Lower leg skin (tissue), 4 donors: Measurements from ENCODE around the gene STXBP6. TPM values are rescaled to one million over a fixed set of nuclear protein-coding genes. Genes with fewer than 3 reads are reported as not detected.

Source experiments
- DNase-seq, 2 donors: peaks; one replicate each; pipeline ENCODE4 v3.0.0-alpha.2; 2019; ENCODE audit warnings: low spot score in 2 of 2
- H3K4me3 ChIP-seq: fragments of 200-600 bp; sonication (generic); 2 replicates; pipeline ENCODE4 v1.5.1; 2017; ENCODE audit warnings: mild to moderate bottlenecking, low read depth; ENCODE audit not compliant: poor library complexity, severe bottlenecking
- POLR2A ChIP-seq, 2 donors: fragments of 450-650 bp; IDR thresholded peaks; one replicate each; pipeline ENCODE4 v1.6.1; 2016 to 2017; ENCODE audit warnings: antibody characterized with exemption in 2 of 2, mild to moderate bottlenecking in 1 of 2, moderate library complexity in 1 of 2
- WGBS, 2 donors: methylation state at CpG; one replicate each; pipeline ENCODE4 v1.1.5; 2018; 5-methylcytosine and 5-hydroxymethylcytosine counted together
- intact Hi-C: fragments of 100-400 bp; cut with DNase I; formaldehyde crosslinking; loops from one replicate; pipeline ENCODE4 v1.15.0; 2023; ENCODE audit warnings: low total_unique reads
- total RNA-seq, 4 donors: library from RNA; depleted of rRNA; stranded (reverse); fragments of >200 nt; gene quantifications; one replicate each; pipeline ENCODE4 v1.1.0, GENCODE V29; 2016
- TF ChIP-seq, protein P1 (sequence below), 3 donors: fragments of 450-650 bp; IDR thresholded peaks; one replicate each; pipeline ENCODE4 v1.5.1; 2016; ENCODE audit warnings: antibody characterized with exemption in 3 of 3, mild to moderate bottlenecking in 3 of 3, moderate library complexity in 2 of 3

The STXBP6 gene
- total RNA-seq, 4 donors from 2014 or later = 24.6 to 49.3 (median 36.9) TPM

DNA sequence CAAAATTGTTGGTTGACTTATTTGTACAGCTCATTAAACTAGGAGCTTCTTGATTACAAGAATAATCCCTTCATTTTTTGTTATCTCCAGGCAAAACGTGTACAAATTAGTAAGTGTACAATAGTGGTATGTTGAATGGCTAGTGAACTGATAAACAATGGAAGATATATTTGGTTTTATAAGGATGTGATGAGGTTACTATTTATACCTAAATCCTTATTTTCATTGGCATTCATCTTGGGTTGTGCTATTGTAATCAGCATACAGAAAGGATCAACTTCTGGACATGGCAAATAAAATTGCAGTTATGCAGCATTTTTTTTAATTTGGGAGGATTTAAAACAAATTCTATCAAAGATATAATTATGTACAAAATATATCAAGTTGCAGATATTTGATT lies 216.6 kb downstream of the STXBP6 start:
- intact Hi-C loops = no loop called here
- WGBS, 2 donors = 86 to 90% methylated on average over 1 of the region's 1 CpG
- DNase-seq = no peak

DNA sequence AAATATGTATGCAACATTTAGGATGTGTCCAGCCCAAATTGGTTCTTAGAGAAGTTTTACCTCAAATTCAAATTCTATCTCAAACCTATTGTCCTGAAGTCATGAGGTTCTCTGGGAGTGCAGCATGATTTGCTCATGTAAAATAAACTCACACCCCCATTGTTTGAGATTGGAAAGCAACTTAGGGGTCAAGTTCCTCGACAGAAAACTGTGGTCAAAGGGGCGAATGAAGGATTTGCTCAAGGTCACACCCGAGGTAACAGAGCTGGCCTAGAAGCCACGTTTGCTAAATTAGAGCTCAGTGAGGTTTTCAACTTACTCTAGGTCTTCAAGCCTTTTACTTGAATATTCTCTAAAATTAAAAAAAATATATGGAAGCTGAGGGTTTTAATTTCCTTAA lies 218.3 kb downstream of the STXBP6 start:
- no peak for DNase-seq
- WGBS, 2 donors = 87 to 91% methylated on average over 4 of the region's 4 CpGs
- intact Hi-C loops = no loop called here
- no peak for TF ChIP-seq POLR2A (IDR thresholded peaks at IDR 0.05)
- TF ChIP-seq, protein P1, sequence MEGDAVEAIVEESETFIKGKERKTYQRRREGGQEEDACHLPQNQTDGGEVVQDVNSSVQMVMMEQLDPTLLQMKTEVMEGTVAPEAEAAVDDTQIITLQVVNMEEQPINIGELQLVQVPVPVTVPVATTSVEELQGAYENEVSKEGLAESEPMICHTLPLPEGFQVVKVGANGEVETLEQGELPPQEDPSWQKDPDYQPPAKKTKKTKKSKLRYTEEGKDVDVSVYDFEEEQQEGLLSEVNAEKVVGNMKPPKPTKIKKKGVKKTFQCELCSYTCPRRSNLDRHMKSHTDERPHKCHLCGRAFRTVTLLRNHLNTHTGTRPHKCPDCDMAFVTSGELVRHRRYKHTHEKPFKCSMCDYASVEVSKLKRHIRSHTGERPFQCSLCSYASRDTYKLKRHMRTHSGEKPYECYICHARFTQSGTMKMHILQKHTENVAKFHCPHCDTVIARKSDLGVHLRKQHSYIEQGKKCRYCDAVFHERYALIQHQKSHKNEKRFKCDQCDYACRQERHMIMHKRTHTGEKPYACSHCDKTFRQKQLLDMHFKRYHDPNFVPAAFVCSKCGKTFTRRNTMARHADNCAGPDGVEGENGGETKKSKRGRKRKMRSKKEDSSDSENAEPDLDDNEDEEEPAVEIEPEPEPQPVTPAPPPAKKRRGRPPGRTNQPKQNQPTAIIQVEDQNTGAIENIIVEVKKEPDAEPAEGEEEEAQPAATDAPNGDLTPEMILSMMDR (IDR thresholded peaks at IDR 0.05) = no peak
- H3K4me3 ChIP-seq = no peak overlapping the region

More for the DNA sequence above, 216.6 kb downstream of the STXBP6 start:
- H3K4me3 ChIP-seq = no peak overlapping the region
- TF ChIP-seq, protein P1 (IDR thresholded peaks at IDR 0.05) = no peak
- TF ChIP-seq POLR2A (IDR thresholded peaks at IDR 0.05) = no peak

DNA sequence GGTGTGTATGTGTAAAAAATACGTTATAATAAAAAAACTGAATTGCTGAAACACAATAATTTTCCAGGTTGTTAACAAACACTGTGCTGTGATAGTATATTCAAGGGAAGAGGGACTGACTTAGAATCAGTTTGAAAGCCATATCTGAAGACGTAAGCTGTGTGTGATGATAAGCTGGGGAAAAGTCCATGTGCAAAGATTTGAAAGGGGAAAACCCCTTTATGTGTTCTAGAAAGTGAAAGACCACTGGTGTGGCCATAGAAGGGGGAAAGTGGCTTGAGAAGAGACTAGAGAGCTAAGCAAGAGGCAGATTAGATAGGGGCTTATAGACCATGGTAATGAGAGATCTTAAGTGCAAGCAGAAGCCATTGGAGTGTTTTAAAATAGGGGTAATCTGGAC lies 220.1 kb downstream of the STXBP6 start:
- 60 to 94% methylated on average over 2 of the region's 2 CpGs for WGBS, 2 donors
- intact Hi-C loops = no loop called here
- no peak overlapping the region for H3K4me3 ChIP-seq
- DNase-seq = no peak
- no peak for TF ChIP-seq POLR2A (IDR thresholded peaks at IDR 0.05)
- TF ChIP-seq, protein P1 (IDR thresholded peaks at IDR 0.05) = no peak

DNA sequence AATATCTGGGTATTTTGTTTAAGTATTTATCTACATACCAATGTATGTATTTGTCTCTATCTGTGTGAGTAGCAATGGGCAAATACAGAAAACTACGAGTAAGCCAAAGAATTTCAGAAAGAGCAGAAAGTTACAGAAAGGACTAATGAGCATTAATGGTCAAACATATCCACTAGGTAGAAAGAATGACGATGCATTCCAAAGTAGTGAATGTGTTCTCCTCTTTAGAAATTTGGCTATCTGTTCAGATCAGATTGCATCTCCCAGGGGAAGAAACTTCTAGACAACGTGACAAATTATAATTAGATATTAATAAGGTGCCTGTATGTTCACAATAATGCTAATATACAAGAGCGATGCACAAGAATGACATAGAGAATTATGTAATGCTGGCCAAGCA lies 221.5 kb downstream of the STXBP6 start:
- WGBS, 2 donors = 61 to 80% methylated on average over 4 of the region's 4 CpGs
- intact Hi-C loops = no loop called here

DNA sequence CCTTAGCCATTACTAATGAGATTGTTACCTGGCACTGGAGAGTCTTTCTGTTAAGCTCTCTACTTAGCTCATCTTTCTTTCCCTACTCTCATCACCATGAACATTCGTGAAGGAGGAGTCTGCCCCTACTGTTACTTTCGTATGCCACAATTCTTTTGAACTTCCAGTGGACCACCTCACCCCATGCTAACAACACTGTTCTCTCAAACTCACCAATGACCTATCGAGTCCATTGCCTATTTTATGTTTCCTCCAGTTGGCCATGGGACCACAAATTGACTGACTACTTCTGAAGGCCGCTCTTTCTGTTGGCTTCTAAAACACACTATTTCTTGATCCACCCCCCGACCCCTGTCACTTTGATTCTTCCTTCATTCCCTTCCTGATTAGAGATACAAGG lies 223.6 kb downstream of the STXBP6 start:
- intact Hi-C loops = no loop called here
- TF ChIP-seq, protein P1 (IDR thresholded peaks at IDR 0.05) = no peak
- TF ChIP-seq POLR2A (IDR thresholded peaks at IDR 0.05) = no peak
- DNase-seq = no peak
- no peak overlapping the region for H3K4me3 ChIP-seq
- 95 to 99% methylated on average over 5 of the region's 5 CpGs for WGBS, 2 donors

More for the DNA sequence above, 221.5 kb downstream of the STXBP6 start:
- DNase-seq = no peak
- no peak overlapping the region for H3K4me3 ChIP-seq
- TF ChIP-seq POLR2A (IDR thresholded peaks at IDR 0.05) = no peak
- TF ChIP-seq, protein P1 (IDR thresholded peaks at IDR 0.05) = no peak

DNA sequence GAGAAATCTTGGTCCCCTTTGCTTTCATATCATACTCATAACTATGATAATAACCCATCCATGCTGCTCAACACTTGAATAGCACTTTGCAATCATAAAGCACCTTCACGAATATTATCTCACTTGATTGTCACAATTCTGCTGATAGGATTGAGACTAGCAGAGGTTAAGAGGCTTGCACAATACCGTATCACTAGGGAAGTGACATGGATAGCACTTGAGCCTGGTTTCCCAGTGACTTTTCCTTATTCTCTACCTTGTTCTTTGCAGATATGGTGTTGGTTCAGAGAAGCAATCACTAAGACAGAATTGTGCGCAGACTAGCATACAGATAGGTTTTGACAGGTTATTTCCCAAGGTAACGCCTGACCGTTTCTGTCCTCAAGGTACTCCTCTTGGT lies 229.3 kb downstream of the STXBP6 start:
- no peak for DNase-seq
- no peak overlapping the region for H3K4me3 ChIP-seq
- intact Hi-C loops = no loop called here
- TF ChIP-seq POLR2A (IDR thresholded peaks at IDR 0.05) = no peak
- TF ChIP-seq, protein P1 (IDR thresholded peaks at IDR 0.05) = no peak
- 95 to 98% methylated on average over 5 of the region's 5 CpGs for WGBS, 2 donors
